Uterine smooth muscle cell (primary cell): ENCODE results near the gene PRF1. TPM values are rescaled to one million over a fixed set of nuclear protein-coding genes. Genes with fewer than 3 reads are reported as not detected.

ENCODE experiments used
- total RNA-seq: library from RNA; depleted of rRNA; stranded (reverse); fragments of >200 nt; gene quantifications from 2 replicates; pipeline ENCODE4 v1.2.3, GENCODE V29; 2014

PRF1 gene
- total RNA-seq, result not detected in 2 replicates

GRCh38 chr10:70602665-70603448 lies at the start of gene PRF1:
Gene PRF1, minus strand, starts transcription at chr10:70602741. Its CDS starts 1,839 bp downstream, at chr10:70600902.

Other genes starting within 250 kb of the PRF1 start
- gene LRRC20, start 220.1 kb downstream of the PRF1 start, total RNA-seq, result 11.3 and 13.9 TPM in 2 replicates
- 16.4 and 17.2 TPM in 2 replicates for gene EIF4EBP2, start 198.6 kb downstream of the PRF1 start, total RNA-seq
- gene NODAL, start 161.1 kb downstream of the PRF1 start, total RNA-seq, result not detected in 2 replicates
- under 0.01 and 0.11 TPM in 2 replicates for gene PALD1, start 124.0 kb downstream of the PRF1 start, total RNA-seq
- 4.0 and 4.8 TPM in 2 replicates for gene ADAMTS14, start 69.8 kb upstream of the PRF1 start, total RNA-seq
- not detected in 2 replicates for gene TBATA, start 182.6 kb upstream of the PRF1 start, total RNA-seq
- 28.0 and 40.0 TPM in 2 replicates for gene SGPL1, start 213.2 kb upstream of the PRF1 start, total RNA-seq